Liver (tissue), 9 donors: ENCODE measurements around the gene PPM1J. TPM values are rescaled to one million over a fixed set of nuclear protein-coding genes. Genes with fewer than 3 reads are reported as not detected.

Source experiments
- DNase-seq: peaks from one replicate; pipeline ENCODE4 v3.0.0-alpha.2; 2017; ENCODE audit warnings: low spot score
- H3K27ac ChIP-seq, 2 donors: one replicate each; pipeline ENCODE4 v1.7.0; 2013; ENCODE audit warnings: inconsistent platforms in 2 of 2, low read length in 2 of 2, control low read depth in 1 of 2, low read depth in 1 of 2, mild to moderate bottlenecking in 1 of 2
- H3K27me3 ChIP-seq, 4 donors: one replicate each; pipeline versions ENCODE4 v1.6.1 to v1.7.0; 2013; ENCODE audit warnings: low read length in 3 of 4, inconsistent platforms in 1 of 4, mild to moderate bottlenecking in 1 of 4, moderate library complexity in 1 of 4; ENCODE audit not compliant: control insufficient read depth in 4 of 4, insufficient read depth in 4 of 4
- H3K36me3 ChIP-seq, 4 donors: one replicate each; pipeline versions ENCODE4 v1.6.1 to v1.7.0; 2013; ENCODE audit warnings: low read length in 3 of 4, mild to moderate bottlenecking in 3 of 4, low read depth in 1 of 4, moderate library complexity in 1 of 4; ENCODE audit not compliant: control insufficient read depth in 4 of 4, insufficient read depth in 3 of 4
- H3K4me1 ChIP-seq, 4 donors: one replicate each; pipeline versions ENCODE4 v1.6.1 to v1.7.0; 2013; ENCODE audit warnings: low read length in 3 of 4, mild to moderate bottlenecking in 3 of 4, moderate library complexity in 1 of 4; ENCODE audit not compliant: control insufficient read depth in 4 of 4, insufficient read depth in 4 of 4
- H3K4me3 ChIP-seq, 3 donors: one replicate each; pipeline versions ENCODE4 v1.6.1 to v1.7.0; 2013; ENCODE audit warnings: low read length in 3 of 3, control low read depth in 1 of 3, low read depth in 1 of 3, mild to moderate bottlenecking in 1 of 3
- H3K9ac ChIP-seq, 2 donors: one replicate each; pipeline ENCODE4 v1.7.0; 2013; ENCODE audit warnings: low read length in 2 of 2, mild to moderate bottlenecking in 2 of 2, moderate library complexity in 2 of 2, control low read depth in 1 of 2, low read depth in 1 of 2
- H3K9me3 ChIP-seq, 4 donors: one replicate each; pipeline versions ENCODE4 v1.6.1 to v1.7.0; 2013; ENCODE audit warnings: low read length in 3 of 4; ENCODE audit not compliant: control insufficient read depth in 4 of 4
- ATF3 ChIP-seq: IDR thresholded peaks from 2 replicates; pipeline ENCODE4 v1.6.1; 2016; ENCODE audit warnings: antibody characterized with exemption
- CTCF ChIP-seq: fragments of 150-350 bp; IDR thresholded peaks from 2 replicates; pipeline ENCODE4 v1.5.1; 2017; ENCODE audit warnings: improper control_type of control experiment, low read depth, low read length; ENCODE audit not compliant: missing input control
- EGR1 ChIP-seq, 2 donors: IDR thresholded peaks; 2 replicates each; pipeline ENCODE4 v1.6.1; 2016 to 2018; ENCODE audit warnings: antibody characterized with exemption in 2 of 2, low read depth in 2 of 2
- FOXA2 ChIP-seq: IDR thresholded peaks from 2 replicates; pipeline ENCODE4 v1.6.1; 2016; ENCODE audit warnings: antibody characterized with exemption
- GABPA ChIP-seq, 2 donors: IDR thresholded peaks in 1 of 2; conservative IDR thresholded peaks in 1 of 2; 2 replicates each; pipeline ENCODE4 v1.6.1; 2016; ENCODE audit warnings: antibody characterized with exemption in 2 of 2, mild to moderate bottlenecking in 1 of 2, moderate library complexity in 1 of 2
- HNF4A ChIP-seq, 2 donors: conservative IDR thresholded peaks; 2 replicates each; pipeline ENCODE4 v1.6.1; 2016; ENCODE audit warnings: antibody characterized with exemption in 2 of 2, mild to moderate bottlenecking in 2 of 2
- HNF4G ChIP-seq: IDR thresholded peaks from 2 replicates; pipeline ENCODE4 v1.6.1; 2016; ENCODE audit warnings: antibody characterized with exemption
- JUND ChIP-seq, 2 donors: IDR thresholded peaks; 2 replicates each; pipeline ENCODE4 v1.6.1; 2016; ENCODE audit warnings: antibody characterized with exemption in 2 of 2
- MAX ChIP-seq: IDR thresholded peaks from 2 replicates; pipeline ENCODE4 v1.6.1; 2016; ENCODE audit warnings: antibody characterized with exemption
- NR2F2 ChIP-seq: IDR thresholded peaks from 2 replicates; pipeline ENCODE4 v1.6.1; 2016; ENCODE audit warnings: antibody characterized with exemption
- RAD21 ChIP-seq, 2 donors: IDR thresholded peaks; 2 replicates each; pipeline ENCODE4 v1.6.1; 2016; ENCODE audit warnings: antibody characterized with exemption in 2 of 2, mild to moderate bottlenecking in 2 of 2
- REST ChIP-seq: IDR thresholded peaks from 2 replicates; pipeline ENCODE4 v1.6.1; 2016; ENCODE audit warnings: antibody characterized with exemption, mild to moderate bottlenecking
- RXRA ChIP-seq, 2 donors: IDR thresholded peaks; 2 replicates each; pipeline ENCODE4 v1.6.1; 2017 to 2018; ENCODE audit warnings: antibody characterized with exemption in 2 of 2, mild to moderate bottlenecking in 1 of 2
- SP1 ChIP-seq: IDR thresholded peaks from 2 replicates; pipeline ENCODE4 v1.6.1; 2018; ENCODE audit warnings: antibody characterized with exemption, mild to moderate bottlenecking
- TAF1 ChIP-seq: conservative IDR thresholded peaks from 2 replicates; pipeline ENCODE4 v1.6.1; 2016; ENCODE audit warnings: antibody characterized with exemption, mild to moderate bottlenecking
- YY1 ChIP-seq: IDR thresholded peaks from 2 replicates; pipeline ENCODE4 v1.6.1; 2016; ENCODE audit warnings: antibody characterized with exemption, mild to moderate bottlenecking
- ZBTB33 ChIP-seq: IDR thresholded peaks from 2 replicates; pipeline ENCODE4 v1.6.1; 2016; ENCODE audit warnings: antibody characterized with exemption
- WGBS: extraction: QIAGEN DNeasy Blood & Tissue Kit; methylation state at CpG from one replicate; pipeline ENCODE4 v1.1.7; 2013; 5-methylcytosine and 5-hydroxymethylcytosine counted together
- polyA plus RNA-seq, 2 donors: library from polyadenylated mRNA; stranded (reverse) in 1 of 2; unstranded in 1 of 2; fragments of 200-250 nt in 1 of 2; fragments of >200 nt in 1 of 2; fragmentation: Nextera tagmentation in 1 of 2; extraction: Ambion mirVana in 1 of 2; gene quantifications; one replicate each; pipeline versions ENCODE4 v1.2.1 to v1.2.3, GENCODE V29; 2013 to 2015
- total RNA-seq, 2 donors: library from RNA; depleted of rRNA; stranded (reverse); fragments of >200 nt; gene quantifications; one replicate each; pipeline ENCODE4 v1.2.3, GENCODE V29; 2014
- donor health status: healthy.
- donor health status: healthy.
- donor health status: healthy.
- donor health status: healthy.
- donor health status: healthy.

The PPM1J gene
- total and polyA plus RNA-seq, 4 donors = 0.08 to 0.17 TPM; not detected in 2

GRCh38 chr1:112754116-112754628, 39.0 kb upstream of the PPM1J start:
- Histone ChIP-seq H3K27ac (no peak overlapping the region), H3K9me3 (peaks cover 0 to 3% (median 0%) of the 10 kb centered on the region in 4 donors), H3K27me3 (no peaks in the 10 kb centered on the region), H3K36me3 (peaks cover 0 to 1% (median 0%) of the 10 kb centered on the region in 4 donors), H3K4me3 (no peak overlapping the region), H3K4me1 (no peaks in the 10 kb centered on the region), H3K9ac (peak overlapping the region in 1 of 2 donors; percentile 27)
- no peak for DNase-seq
- TF ChIP-seq JUND (IDR thresholded peaks at IDR 0.05) (no peak), NR2F2 (no peak), GABPA (IDR thresholded peaks at IDR 0.05 in 1 of 2, conservative IDR thresholded peaks at IDR 0.05 in 1 of 2) (no peak), RAD21 (IDR thresholded peaks at IDR 0.05) (no peak), EGR1 (IDR thresholded peaks at IDR 0.05; ENCODE audit: low read depth in 2 of 2) (no peak), ATF3 (no peak), HNF4G (no peak)
- WGBS = 65% methylated on average over 1 of the region's 1 CpG

GRCh38 chr1:112748396-112748795, 33.3 kb upstream of the PPM1J start:
- Histone ChIP-seq H3K27me3 (peaks cover 0 to 5% (median 2%) of the 10 kb centered on the region in 4 donors), H3K36me3 (no peaks in the 10 kb centered on the region), H3K4me3 (no peak overlapping the region), H3K4me1 (no peaks in the 10 kb centered on the region), H3K9me3 (peaks cover 0 to 3% (median 0%) of the 10 kb centered on the region in 4 donors), H3K27ac (no peak overlapping the region), H3K9ac (no peak overlapping the region)
- TF ChIP-seq TAF1 = no peak
- TF ChIP-seq RAD21 (IDR thresholded peaks at IDR 0.05) = no peak
- TF ChIP-seq EGR1 (IDR thresholded peaks at IDR 0.05; ENCODE audit: low read depth in 2 of 2) = no peak
- no peak for TF ChIP-seq YY1
- TF ChIP-seq ATF3 = no peak
- TF ChIP-seq HNF4A (conservative IDR thresholded peaks at IDR 0.05) = no peak
- TF ChIP-seq HNF4G = no peak
- no peak for TF ChIP-seq FOXA2
- TF ChIP-seq MAX = no peak
- no peak for TF ChIP-seq RXRA (IDR thresholded peaks at IDR 0.05)
- TF ChIP-seq GABPA (IDR thresholded peaks at IDR 0.05 in 1 of 2, conservative IDR thresholded peaks at IDR 0.05 in 1 of 2) = no peak
- TF ChIP-seq JUND (IDR thresholded peaks at IDR 0.05) = no peak
- no peak for TF ChIP-seq CTCF
- TF ChIP-seq REST = no peak
- no peak for TF ChIP-seq NR2F2
- TF ChIP-seq SP1 = no peak
- TF ChIP-seq ZBTB33 = no peak
- DNase-seq = no peak
- 91% methylated on average over 12 of the region's 12 CpGs for WGBS
